AML-193 (cell line): ENCODE data around the gene ISCU.

Source experiments
- DNase-seq, 2 experiments: peaks; one replicate each; lab custom pipeline; 2025; lab: John Stamatoyannopoulos, UW

ISCU gene

DNA sequence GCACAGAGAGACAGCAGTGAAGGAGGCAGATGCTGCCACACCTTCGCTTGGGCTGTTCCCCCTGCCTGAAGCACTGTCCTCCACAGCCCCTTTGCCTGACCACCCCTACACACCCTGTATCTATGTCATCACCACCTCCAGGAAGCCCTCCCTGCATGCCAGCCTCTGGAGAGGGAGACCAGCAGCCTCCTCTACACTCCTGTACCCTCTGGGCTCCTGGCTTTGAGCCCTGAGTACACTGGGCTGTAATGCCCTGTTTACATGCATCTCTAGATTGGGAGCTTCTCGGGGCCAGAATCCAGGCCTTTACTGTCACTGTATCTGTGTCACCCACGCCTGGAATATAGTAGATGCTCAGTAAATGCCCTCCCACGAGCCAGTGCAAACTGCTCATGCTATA lies 41.3 kb downstream of the ISCU start:
- DNase-seq: no peak

GRCh38 chr12:108604208-108604941 lies 42.0 kb downstream of the ISCU start:
- no peak for DNase-seq

- DNase-seq: no peak
Observed at GRCh38 chr12:108605000-108605689, 42.7 kb downstream of the ISCU start.

GRCh38 chr12:108605690-108606406 lies 43.5 kb downstream of the ISCU start:
- no peak for DNase-seq

DNA sequence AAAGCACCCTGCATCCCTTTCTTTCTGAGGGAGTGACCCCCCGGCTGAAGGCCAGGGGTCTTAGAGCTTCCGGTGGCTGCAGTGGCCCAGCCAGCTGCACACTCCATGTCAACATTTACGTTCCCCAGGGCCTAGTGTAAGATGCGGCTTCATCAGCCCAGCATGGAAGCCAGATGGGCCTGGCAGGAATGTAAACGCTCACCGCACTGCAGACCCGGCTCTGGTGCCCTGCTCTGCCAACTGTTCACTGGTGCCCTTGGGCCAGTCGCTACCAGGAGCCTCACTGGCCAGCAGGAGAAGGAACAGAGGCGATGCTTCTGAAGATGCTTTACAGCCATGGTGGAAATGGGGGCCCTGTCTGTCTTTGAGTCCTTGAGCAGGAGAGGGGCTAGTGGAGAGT lies 44.1 kb downstream of the ISCU start:
- no peak for DNase-seq

DNA sequence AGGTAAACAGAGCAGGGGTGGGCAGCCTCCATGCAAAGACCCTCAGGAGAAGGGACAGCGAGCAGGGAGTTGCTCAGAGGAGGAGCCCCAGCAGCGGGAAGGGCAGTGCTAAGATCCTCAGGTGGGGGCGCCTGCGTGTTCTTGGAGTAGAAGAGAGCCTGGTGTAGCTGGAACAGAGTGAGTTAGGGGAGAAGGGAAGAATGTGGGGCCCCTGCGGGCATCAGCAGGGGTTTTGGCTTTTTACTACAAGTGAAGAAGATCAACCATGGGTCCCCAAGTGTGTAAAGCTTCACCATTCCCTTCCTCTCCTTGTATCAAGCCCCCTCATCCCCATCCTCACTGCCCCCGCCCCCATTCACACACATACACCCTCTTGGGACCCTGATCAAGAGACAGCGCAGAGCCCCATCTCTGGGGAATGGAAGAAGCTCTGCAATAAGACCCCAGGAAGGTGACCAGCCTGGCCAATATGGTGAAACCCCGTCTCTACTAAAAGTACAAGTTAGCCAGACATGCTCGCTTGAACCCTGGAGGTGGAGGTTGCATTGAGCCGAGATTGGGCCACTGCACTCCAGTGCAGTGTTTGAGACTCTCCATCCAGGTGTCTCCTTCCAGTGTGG lies 45.7 kb downstream of the ISCU start:
- no peak for DNase-seq

- DNase-seq: no peak
Observed at GRCh38 chr12:108608616-108609015, 46.2 kb downstream of the ISCU start.

GRCh38 chr12:108609537-108610335 lies 47.3 kb downstream of the ISCU start:
- no peak for DNase-seq

GRCh38 chr12:108610336-108610815 lies 48.0 kb downstream of the ISCU start:
- no peak for DNase-seq

GRCh38 chr12:108610856-108611605 lies 48.6 kb downstream of the ISCU start:
- no peak for DNase-seq

DNA sequence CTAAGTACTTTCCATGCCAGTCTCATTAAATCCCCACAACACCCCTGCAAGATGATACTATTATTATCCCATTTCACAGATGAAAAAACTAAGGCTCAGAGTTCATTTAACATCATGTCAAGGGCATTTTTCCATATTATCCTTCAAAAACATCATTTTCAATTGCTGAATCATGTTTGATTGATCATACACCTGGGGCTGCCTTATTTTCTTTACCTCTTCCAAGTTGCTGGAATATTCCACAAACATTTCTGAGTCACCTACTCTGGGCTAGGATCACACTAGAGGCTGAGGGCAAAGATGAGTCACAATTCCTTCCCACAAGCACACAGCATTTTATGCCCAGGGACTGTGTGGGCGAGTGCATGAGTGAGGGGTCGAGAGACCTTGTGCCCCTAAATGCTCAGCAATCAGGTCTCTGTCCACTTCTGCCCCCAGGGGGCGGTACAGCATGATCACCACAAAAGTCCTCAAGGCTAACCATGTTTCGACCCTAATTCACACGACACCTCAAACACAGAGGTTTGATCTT lies 49.6 kb downstream of the ISCU start:
- DNase-seq: peak; percentile 29 to 47

DNA sequence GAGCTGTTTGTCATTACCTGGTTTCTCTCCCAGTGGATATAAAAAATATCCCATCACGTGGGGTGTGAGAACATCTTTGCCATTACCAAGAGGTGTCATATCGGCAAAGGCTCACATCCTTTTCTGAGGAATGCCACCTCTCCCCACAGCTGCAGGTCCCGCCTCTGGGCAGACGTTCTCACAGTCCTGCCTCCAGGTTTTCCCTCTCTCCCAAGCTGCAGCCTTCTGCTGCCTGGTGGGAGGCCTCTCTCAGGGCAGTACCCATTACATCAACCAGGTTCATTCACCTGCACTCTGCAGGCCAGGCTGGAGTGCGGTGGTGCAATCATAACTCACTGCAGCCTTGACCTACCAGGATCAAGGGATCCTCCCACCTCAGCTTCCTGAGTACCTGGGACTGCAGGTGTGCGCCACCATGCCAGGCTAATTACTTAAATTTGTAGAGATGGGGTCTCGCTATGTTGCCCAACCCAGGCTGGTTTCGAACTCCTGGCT lies 50.4 kb downstream of the ISCU start:
- no peak for DNase-seq

DNA sequence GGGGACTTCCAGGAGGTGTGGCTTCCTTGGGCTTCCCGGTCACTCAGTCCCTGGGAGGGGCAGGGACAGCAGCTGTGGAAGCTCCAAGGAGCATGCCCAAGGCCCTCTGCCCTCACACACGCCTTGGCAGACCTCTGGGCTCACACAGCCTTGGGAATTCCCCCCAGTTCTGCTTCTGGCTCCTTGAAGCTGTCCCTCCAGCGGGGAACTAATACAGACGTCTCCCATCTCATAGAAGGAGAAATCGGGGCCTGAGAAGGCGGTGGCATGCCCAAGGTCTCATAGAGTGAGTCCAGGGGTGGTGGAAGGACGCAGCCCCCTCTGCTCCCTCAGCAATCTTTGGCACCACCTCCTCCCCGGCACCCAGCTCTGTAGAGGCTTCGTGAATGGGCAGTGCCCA lies 51.2 kb downstream of the ISCU start:
- DNase-seq: no peak

GRCh38 chr12:108614041-108614440 lies 51.6 kb downstream of the ISCU start:
- DNase-seq: no peak

DNA sequence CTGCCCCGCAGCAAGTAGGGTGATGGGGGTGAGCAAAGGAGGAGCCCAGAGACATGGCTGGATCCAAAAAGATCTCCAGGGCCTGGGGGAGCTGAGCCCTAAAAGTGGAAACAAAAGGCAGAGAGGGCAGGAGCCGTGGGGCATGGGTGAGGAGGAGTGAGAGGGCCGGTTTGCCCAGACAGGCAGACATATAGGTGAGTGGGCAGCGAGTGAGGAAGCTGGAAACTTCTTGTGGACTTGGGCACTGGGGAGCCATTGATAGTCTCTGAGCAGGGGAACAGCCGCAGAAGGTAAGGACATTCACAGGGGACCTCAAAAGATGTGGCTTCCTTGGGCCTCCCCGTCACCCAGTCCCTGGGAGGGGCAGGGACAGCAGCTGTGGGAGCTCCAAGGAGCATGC lies 52.2 kb downstream of the ISCU start:
- no peak for DNase-seq

DNA sequence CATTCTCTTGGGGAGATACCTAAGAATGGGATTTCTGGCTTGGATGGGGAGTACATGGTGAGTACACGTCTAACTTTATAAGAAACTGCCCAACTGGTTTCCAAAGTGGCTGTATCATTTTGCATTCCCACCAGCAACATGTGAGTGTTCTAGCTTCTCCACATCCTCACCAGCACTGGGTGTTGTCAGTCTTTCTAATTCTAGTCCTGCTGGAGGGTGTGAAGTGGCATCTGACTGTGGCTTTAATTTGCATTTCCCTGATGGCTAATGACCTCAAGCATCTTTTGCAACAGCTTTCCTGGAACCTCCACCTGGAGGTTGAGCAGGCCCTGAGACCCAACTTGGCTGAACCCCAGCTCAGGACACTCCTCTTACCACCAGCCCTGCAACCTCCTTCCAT lies 53.5 kb downstream of the ISCU start:
- DNase-seq: no peak

DNA sequence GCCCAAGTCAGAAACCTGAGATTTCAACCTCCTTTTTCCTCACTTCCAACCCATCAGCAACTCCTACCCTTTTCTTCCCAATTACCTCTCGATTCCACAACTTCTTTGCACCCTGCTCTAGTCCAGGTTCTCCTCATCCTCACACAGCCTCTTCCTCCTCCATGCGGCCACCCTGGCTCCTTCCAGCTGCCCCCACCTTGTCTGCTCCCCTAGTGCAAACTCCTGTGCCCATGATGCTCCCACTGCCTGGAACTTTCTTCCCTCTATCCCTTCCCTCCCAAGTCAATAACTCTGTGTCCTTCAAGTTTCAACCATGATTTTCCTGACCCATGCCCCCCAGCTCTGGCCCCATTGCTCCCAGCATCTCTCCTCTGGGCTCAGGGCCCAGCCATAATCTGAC lies 54.0 kb downstream of the ISCU start:
- no peak for DNase-seq

DNA sequence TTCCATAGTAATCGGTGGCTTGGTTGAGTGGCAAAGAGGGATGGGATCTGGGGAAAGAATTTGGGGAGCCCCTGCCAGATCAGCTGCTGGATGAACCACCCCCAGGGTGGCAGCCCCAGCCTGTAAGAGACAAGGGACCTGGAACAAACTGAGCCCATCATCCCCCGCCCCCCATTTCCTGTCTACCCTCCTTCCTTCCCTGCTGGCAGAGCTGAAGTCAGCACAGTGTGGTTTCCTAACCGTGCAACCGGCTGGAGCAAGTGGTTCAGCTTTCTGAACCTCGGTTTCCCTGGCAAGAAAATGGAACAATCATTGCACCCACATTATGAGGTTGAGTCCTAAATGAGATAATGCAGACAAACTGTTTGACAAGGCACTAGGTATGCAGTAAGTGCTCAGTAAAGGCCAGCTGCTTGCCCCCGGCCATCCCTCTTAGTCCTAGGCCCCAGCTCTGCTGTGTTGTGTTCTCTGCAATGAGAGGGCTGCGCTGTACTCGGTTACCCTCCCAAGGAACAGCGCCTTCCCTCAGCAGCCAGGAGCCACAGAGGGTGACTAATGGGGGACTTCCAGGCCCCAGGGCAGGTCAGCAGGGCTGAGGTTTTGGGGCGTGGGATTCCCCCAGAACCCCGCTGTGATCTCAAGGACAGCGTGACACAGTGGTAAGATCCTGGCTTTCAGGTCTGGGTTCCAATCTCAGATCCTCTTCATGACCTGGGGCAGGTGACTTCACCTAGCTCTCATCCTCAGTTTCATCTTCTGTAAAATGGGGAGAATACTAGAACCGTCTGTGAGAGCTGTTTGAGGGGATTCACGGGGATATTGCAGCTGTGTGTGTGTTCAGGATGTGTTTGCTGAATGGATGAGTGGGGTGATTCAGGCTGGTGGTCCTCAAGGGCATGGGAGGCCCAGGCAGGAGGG lies 54.8 kb downstream of the ISCU start:
- peak; percentile 23 to 36 for DNase-seq
